Fibroblast of skin of back (primary cell): ENCODE data around the gene SEMA4B.
"Not testable (repeated sequence)": the region's sequence is repeated elsewhere in the genome, so short reads cannot be mapped to it uniquely, and the experiment has no call there.

ENCODE experiments used
- DNase-seq: peaks from one replicate; pipeline ENCODE4 v3.0.0-alpha.2; 2013

SEMA4B gene

DNA sequence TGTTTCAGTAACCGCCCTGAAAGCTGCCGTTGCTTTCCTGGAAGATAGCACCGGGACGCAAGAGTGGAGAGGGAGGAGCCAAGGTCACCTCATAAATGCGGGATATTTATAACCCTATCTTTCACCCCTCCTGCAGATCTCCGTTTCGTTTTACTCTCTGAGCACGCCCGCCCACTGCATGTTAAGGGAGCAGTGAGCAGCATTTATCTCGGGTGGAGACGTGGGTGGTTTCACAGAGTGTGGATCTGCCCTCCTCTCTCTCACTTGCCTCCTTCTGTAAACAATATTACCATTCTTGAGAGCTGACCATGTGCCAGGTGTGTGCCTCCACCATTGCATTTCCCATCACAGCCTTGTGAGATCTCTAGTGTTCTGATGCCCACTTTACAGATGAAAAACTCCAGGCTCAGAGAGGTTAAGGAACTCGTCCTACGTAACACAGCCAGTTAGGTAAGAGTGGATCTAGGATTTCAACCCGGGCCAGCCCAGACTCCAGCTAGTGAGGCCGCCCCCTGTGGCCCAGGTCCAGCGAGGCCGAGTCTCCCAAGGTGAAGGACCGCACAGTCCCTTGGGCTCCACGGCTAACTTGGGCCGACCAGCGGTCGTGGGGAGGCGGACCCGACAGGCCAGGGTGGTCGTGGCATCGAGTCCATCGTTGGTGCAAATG is 16.9 kb upstream of the SEMA4B start:
- DNase-seq, result no peak

- no peak for DNase-seq
Observed at GRCh38 chr15:90184786-90185704, 16.1 kb upstream of the SEMA4B start.

DNA sequence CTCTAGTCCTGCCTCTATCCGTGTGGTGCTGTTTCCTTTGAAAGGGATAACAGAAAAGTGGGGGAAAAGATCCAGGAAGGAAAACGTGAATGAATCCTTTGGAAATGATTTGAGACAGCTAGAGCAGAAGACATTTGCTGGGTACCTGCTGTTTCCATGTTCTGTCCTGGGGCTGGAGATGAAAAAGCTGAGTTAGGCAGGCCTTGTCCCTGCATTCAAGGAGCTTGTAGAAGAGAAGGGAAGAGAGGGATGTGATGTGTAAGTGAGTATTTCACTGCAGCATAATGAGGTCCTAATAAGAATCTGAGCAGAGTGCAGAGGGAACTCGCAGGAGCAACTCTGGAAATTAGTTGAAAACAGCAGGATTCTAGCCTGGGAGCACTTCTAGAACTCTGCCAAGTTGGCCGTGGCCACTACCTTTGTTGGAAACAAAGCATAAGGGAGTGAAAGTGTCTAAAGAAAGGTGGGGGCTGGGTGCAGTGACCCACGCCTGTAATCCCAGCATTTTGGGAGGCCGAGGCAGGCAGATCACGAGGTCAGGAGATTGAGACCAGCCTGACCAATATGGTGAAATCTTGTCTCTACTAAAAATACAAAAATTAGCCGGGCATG is 13.8 kb upstream of the SEMA4B start:
- no peak for DNase-seq

GRCh38 chr15:90188065-90188464 is 13.1 kb upstream of the SEMA4B start:
- not testable (repeated sequence) for DNase-seq

- no peak for DNase-seq
Observed at GRCh38 chr15:90188914-90189748, 12.0 kb upstream of the SEMA4B start.

- no peak for DNase-seq
Observed at GRCh38 chr15:90189781-90190467, 11.2 kb upstream of the SEMA4B start.

- DNase-seq, result no peak
Observed at GRCh38 chr15:90190606-90191343, 10.4 kb upstream of the SEMA4B start.

DNA sequence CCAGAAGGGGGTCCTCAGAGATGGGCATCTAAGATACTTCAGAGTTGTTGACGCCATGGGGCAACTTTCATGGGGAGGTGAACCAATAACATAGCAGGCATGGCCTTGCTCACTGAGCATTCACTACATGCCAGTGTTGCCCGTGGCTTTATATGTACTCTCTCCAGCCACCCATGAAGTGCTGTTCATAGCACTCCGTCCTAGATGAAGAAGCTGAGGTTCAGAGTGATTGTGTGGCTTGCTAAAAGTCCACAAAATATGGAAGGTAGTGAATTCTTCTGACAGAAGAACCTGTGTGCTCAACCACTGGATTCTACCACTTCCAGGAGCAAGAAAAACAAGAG is 9.8 kb upstream of the SEMA4B start:
- DNase-seq, result no peak

- no peak for DNase-seq
Observed at GRCh38 chr15:90191794-90192509, 9.2 kb upstream of the SEMA4B start.

DNA sequence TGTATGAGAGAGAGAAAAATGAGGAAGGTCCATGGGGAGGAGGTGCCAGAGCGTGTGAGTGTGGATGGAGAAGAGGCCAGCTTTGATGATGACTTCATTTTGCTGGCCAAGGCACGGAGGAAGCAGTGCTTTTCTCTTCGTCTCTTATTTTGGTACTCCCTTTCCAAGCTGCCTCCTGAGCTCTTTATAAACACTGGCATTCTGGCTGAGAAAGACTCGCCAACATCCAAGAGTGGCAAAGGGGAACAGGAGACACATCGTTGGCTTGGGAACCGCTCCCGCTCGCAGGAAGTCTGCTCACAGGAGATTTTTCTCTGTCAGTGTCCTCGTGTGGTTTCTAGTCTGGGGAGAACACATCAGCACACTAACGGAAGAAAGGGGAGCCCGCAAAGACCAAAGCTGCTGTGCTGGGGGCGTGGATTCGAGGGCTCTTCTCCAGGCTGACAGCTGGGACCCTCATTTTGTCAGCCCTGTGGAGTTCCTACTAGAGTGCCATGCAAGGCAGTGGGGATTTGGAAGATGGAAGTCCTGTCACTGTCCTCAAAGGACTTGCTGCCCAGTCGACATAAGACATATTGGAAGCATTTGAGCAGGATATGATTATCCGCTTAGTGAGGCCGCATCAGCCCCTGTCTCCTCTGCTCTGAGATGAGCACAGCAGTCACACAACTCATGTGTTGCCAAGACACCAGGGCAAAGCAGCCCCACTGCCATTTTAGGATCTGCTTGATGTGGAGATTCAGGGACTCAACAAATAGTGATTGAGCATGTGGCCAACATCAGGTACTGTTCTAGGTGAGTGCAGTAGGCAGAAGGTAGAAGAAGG is 8.0 kb upstream of the SEMA4B start:
- DNase-seq, result no peak

GRCh38 chr15:90194655-90195054 is 6.5 kb upstream of the SEMA4B start:
- DNase-seq, result no peak

DNA sequence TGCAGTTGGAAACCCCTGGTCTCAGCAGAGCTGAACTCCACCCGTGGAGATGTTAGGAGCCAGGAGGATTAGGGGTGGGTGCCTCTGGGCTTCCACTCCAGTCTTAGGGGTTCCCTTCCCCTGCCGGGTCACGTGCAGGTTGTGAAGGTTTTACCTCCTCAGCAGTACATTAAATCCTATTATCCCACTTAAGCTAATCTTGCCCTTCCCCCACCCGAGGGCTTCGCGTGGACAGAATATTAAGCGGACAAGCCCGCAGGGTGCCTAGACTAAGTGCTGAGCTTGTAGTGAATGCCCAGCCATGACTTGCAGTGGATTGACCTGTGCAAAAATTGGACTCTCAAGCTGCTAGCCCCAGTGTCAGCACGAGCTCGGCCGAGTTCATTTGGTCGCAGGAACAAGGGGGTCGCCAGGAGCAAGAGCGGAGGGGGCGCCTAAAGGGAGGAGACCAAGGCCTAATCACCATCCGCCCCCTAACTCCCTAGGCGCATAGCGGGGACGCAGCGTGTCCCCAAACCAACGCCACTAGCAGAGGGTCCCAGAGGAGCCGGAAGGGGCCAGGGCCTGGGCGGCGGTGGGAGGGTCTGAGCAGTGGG is 498 bp upstream of the SEMA4B start:
- DNase-seq, result no peak

GRCh38 chr15:90201944-90202375 is 830 bp downstream of the SEMA4B start:
- no peak for DNase-seq

GRCh38 chr15:90202929-90203328 is 1.8 kb downstream of the SEMA4B start:
- no peak for DNase-seq

DNA sequence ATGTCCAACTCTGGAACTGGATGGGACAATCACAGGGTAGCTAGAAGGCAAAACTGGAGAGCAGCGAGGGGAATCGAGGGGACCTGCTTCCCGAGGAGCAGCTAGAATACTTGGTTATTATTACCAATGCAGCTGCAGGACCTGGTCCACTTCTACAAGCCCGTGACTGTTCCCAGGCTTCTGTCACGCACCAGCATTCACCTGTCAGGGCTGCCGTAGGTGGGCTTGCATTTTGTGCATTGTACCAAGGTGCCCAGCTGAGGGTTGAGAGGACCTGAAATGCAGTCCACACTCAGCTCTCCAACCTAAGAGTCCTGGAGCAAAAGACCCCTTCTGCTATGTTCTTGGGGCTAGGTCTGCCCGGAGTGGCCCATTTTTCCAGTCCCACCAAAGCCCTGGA is 2.3 kb downstream of the SEMA4B start:
- no peak for DNase-seq

DNA sequence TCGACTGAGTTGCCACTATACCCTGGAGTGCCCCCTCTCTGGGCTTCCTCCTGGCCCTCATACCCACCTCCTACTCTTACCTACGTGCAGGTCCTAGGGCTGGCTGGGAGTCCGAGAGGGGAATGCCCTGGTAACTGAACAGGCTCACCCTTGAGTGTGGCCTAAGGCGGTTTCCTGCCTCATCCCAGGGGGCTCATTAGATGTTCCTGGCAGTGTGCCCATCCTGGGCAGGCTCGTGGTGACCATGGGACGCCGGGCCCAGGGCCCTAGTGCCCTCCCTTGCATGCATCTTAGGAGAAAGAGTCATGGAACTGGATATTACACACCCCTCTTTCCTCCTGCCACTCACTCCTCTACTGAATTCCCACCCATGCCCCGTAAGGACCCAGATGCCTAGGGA is 2.8 kb downstream of the SEMA4B start:
- DNase-seq, result no peak

DNA sequence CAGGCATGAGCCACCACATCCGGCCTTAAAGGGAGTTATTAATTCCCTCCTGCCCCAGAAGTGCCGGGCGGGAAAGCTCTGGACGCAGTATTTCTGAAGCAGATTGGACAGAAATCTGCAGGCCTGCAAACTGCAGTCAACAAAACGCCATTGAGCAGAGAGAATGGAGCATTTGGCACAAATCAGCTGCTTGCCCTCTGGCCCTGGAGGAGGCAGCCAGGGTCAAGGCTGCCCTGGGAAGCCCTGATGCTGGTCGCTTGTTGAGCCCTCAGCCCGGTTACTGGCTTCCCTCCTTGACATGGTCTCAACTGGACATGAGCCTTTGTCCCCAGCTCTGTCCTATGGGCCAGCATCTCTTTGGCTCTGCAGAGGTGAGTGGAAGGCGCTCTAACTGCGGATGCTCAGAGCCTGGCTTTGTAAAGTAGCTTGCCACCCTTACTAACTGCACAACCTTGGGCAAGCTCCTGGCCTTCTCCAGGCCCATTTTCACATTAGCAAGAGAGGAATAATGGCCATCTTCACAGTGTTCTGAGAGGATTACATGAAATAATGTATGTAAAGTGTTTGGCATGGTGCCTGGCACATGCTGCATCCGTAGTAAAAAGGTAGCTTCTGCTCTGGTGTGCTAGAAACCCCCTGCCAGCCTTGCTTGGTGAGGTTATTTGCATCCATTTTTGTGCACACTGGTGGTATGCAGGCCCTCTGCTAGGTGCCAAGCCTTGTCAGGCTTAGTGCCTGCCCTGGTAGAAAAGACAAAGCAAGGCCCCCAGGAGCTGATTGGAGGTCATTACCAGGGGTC is 4.1 kb downstream of the SEMA4B start:
- no peak for DNase-seq

DNA sequence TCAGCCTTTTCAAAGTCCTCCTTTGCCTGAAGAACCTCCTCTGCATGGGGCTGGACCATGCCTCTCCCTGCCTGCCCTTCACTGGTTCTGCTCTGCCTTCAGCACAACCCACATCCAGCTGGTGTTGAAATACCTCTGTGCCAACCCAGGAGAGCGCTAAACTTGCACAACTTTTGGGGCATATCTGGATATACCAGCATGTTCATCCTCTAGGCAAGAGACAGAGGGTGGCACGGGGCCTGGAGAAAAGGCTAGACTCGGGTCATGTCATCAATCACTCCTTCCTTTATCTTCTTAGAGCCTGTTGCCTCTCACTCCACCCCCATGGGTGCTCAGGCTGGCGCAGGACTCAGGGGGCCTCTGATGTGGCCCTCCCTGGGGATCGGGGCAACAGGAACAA is 4.8 kb downstream of the SEMA4B start:
- no peak for DNase-seq
